NT2/D1 (cell line): ENCODE data around the gene PDE11A.

ENCODE experiments used
- DNase-seq: peaks from one replicate; pipeline ENCODE4 v3.0.0-alpha.2; 2011; ENCODE audit warnings: low read depth, low spot score
- H3K27me3 ChIP-seq: 2 replicates; pipeline ENCODE4 v1.6.0; 2011; ENCODE audit warnings: mild to moderate bottlenecking; ENCODE audit not compliant: insufficient read length, insufficient read depth
- H3K36me3 ChIP-seq: 2 replicates; pipeline ENCODE4 v1.6.1; 2011; ENCODE audit warnings: mild to moderate bottlenecking, low read length, mixed read lengths; ENCODE audit not compliant: insufficient read depth, insufficient read length
- H3K4me1 ChIP-seq: 2 replicates; pipeline ENCODE4 v1.5.1; 2011; ENCODE audit not compliant: insufficient read depth, insufficient read length
- H3K4me3 ChIP-seq: 2 replicates; pipeline ENCODE4 v1.5.1; 2011; ENCODE audit warnings: low read depth; ENCODE audit not compliant: insufficient read length
- H3K9ac ChIP-seq: 2 replicates; pipeline ENCODE4 v1.6.0; 2011; ENCODE audit warnings: low read depth; ENCODE audit not compliant: insufficient read length
- H3K9me3 ChIP-seq: 2 replicates; pipeline ENCODE4 v1.5.1; 2011; ENCODE audit warnings: mild to moderate bottlenecking, low read length; ENCODE audit not compliant: insufficient read depth
- SUZ12 ChIP-seq: IDR thresholded peaks from 2 replicates; pipeline ENCODE4 v1.6.1; 2011; ENCODE audit not compliant: insufficient read length, insufficient read depth; ENCODE audit errors: extremely low read depth
- YY1 ChIP-seq: IDR thresholded peaks from 2 replicates; pipeline ENCODE4 v1.6.1; 2011; ENCODE audit not compliant: insufficient read length, insufficient read depth
- ZNF274 ChIP-seq: IDR thresholded peaks from 2 replicates; pipeline ENCODE4 v1.6.1; 2011; ENCODE audit warnings: mild to moderate bottlenecking, low read depth, low read length

Gene PDE11A

GRCh38 chr2:177662895-177663294 lies 409.7 kb downstream of the PDE11A start:
- Histone ChIP-seq H3K27me3 (peaks cover 3% of the 10 kb centered on the region), H3K36me3 (no peaks in the 10 kb centered on the region), H3K9me3 (no peaks in the 10 kb centered on the region), H3K9ac (no peak overlapping the region), H3K4me1 (no peaks in the 10 kb centered on the region), H3K4me3 (no peak overlapping the region)
- TF ChIP-seq SUZ12 (no peak), ZNF274 (no peak), YY1 (no peak)
- DNase-seq, result no peak

DNA sequence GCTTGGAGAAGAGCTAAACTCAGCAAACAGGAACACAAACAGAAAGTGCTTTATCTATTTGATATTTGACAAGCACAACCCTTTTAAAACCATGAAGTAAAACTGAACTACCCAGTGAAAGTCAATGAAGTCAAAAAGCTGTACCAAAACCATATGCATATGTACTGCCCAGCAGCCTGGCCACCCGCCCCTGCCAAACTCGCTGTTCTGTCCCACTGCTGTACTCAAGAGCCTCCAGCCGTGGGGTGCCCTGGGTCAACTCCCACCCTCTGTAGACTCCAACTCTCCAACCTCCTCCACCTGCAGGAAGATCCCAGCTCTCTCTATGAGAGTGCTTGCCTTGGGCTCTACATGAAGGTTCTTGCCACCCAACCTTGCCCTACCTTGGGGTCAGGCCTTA lies 411.8 kb downstream of the PDE11A start:
- H3K4me1 ChIP-seq, result no peaks in the 10 kb centered on the region
- H3K27me3 ChIP-seq, result peaks cover 3% of the 10 kb centered on the region
- no peaks in the 10 kb centered on the region for H3K9me3 ChIP-seq
- no peak for TF ChIP-seq YY1
- no peak overlapping the region for H3K4me3 ChIP-seq
- H3K36me3 ChIP-seq, result no peaks in the 10 kb centered on the region
- no peak for DNase-seq
- no peak overlapping the region for H3K9ac ChIP-seq

- no peaks in the 10 kb centered on the region for H3K36me3 ChIP-seq
- H3K4me1 ChIP-seq, result peaks cover 3% of the 10 kb centered on the region
- no peak for DNase-seq
- no peak for TF ChIP-seq ZNF274
- TF ChIP-seq SUZ12, result no peak
- H3K27me3 ChIP-seq, result peaks cover 3% of the 10 kb centered on the region
- no peak overlapping the region for H3K4me3 ChIP-seq
- H3K9me3 ChIP-seq, result no peaks in the 10 kb centered on the region
- H3K9ac ChIP-seq, result no peak overlapping the region
Measured at GRCh38 chr2:177658309-177658708, 414.3 kb downstream of the PDE11A start.

GRCh38 chr2:177651833-177652232 lies 420.7 kb downstream of the PDE11A start:
- Histone ChIP-seq H3K4me1 (peaks cover 9% of the 10 kb centered on the region), H3K9me3 (no peaks in the 10 kb centered on the region), H3K4me3 (no peak overlapping the region), H3K27me3 (no peaks in the 10 kb centered on the region), H3K9ac (no peak overlapping the region), H3K36me3 (no peaks in the 10 kb centered on the region)
- DNase-seq, result no peak
- no peak for TF ChIP-seq ZNF274
- TF ChIP-seq SUZ12, result no peak
- TF ChIP-seq YY1, result no peak

DNA sequence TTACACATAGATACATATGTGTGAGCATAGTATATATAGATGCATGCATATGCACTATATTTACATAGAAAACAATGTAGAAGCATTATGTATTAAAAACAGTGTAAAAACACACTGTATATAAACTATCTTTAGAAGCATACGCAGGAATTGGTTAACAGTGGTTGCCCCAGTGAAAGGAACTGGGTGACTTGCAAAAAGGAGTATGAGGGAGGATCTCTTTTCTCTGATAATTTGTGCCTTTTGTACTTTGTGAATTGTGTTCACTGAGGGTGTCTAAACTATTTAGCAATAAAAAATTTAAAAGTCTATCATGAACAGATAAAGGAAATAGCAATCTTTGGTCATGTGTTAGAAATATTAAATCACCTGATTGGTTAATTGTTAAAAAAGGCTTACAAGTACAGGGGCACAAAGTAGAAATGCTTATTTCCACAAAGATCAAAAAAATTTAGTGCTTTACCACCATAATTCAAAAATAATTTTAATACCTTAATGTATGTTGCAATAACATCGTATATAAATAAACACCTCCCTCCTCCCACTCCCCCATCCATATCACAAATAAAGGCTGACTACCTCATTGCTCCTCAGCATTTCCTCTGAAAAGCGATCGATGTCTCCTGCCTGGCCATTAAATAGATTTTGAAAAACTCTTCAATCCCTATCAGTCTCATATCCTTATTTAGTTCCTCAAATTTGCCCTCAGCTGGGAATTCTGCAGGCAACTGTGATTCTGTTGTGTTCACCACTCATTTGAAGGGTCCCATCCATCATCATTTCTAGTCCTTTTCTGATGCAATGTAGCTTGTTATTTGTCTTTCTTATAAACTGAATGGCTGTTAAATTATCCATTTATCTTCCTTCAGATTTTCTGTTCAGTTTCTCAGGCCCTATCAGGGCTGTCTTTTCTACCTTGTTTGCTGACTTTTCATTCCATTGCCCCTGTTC lies 422.7 kb downstream of the PDE11A start:
- H3K9me3 ChIP-seq, result 0 out of 2 replicates have a peak, but pooled peaks cover 5% of the 10 kb centered on the region
- H3K9ac ChIP-seq, result no peak overlapping the region
- peaks cover 9% of the 10 kb centered on the region for H3K4me1 ChIP-seq
- DNase-seq, result no peak
- H3K27me3 ChIP-seq, result no peaks in the 10 kb centered on the region
- TF ChIP-seq SUZ12 (no peak), ZNF274 (no peak), YY1 (no peak)
- no peaks in the 10 kb centered on the region for H3K36me3 ChIP-seq
- H3K4me3 ChIP-seq, result no peak overlapping the region

DNA sequence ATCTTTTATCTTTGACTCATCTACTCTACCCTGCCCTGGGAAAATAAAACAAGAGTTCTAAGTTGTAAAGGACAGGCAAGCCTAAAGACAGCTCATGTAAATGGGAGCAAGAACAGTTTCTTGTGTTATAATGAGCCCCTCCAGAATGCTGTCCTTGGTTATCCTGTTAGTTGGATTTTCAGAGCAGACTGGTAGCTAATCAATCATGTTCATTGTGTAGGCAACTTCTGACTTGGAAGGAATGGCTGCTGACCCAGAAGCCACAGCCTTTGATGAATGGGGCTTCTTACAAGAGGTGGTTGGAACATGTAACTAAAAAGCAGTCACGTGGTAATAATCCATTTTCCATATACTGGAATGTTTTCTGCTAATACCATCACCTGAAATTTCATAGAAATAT lies 425.8 kb downstream of the PDE11A start:
- no peak overlapping the region for H3K9ac ChIP-seq
- no peak overlapping the region for H3K4me3 ChIP-seq
- no peaks in the 10 kb centered on the region for H3K4me1 ChIP-seq
- H3K36me3 ChIP-seq, result no peaks in the 10 kb centered on the region
- DNase-seq, result no peak
- TF ChIP-seq ZNF274, result no peak
- no peak for TF ChIP-seq YY1
- no peak for TF ChIP-seq SUZ12
- H3K27me3 ChIP-seq, result no peaks in the 10 kb centered on the region
- H3K9me3 ChIP-seq, result peaks cover 27% of the 10 kb centered on the region; the same call in 1 of the 2 replicates

DNA sequence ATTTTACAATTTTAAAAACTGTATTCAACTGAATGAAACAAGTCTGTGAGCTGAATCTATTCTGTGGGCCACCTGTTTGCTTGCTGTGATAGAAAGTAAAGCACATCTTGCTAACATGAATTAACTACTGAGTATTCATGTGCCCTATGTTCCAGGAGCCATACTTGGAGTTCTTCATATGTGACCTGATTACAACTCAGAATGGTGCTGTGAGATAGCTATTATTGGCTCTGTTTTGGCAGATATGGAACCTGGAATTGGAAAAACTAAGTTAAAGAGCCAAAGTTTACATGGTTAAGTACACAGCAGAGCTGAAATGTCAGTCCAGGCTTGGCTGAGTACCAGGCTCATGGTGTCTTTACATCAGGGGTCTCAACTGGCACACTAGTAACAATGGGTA lies 426.3 kb downstream of the PDE11A start:
- H3K4me1 ChIP-seq, result no peaks in the 10 kb centered on the region
- no peak overlapping the region for H3K4me3 ChIP-seq
- no peak for DNase-seq
- no peak overlapping the region for H3K9ac ChIP-seq
- no peaks in the 10 kb centered on the region for H3K36me3 ChIP-seq
- H3K27me3 ChIP-seq, result no peaks in the 10 kb centered on the region
- peaks cover 27% of the 10 kb centered on the region; the same call in 1 of the 2 replicates for H3K9me3 ChIP-seq
- TF ChIP-seq SUZ12, result no peak
- no peak for TF ChIP-seq ZNF274
- no peak for TF ChIP-seq YY1
